MM.1S (cell line): ENCODE results near the gene GPR22.

Experiments used
- DNase-seq: peaks from one replicate; pipeline ENCODE4 v3.0.0-alpha.2; 2015
- H2AFZ ChIP-seq: fragments of 300-600 bp; sonication (generic); 2 replicates; pipeline ENCODE4 v1.6.0; 2016; ENCODE audit warnings: antibody characterized with exemption, low read length
- H3F3A ChIP-seq: fragments of 300-600 bp; sonication (generic); 2 replicates; pipeline ENCODE4 v1.6.1; 2016; ENCODE audit warnings: mild to moderate bottlenecking, antibody characterized with exemption, low read length, moderate library complexity, mixed read lengths; ENCODE audit not compliant: insufficient read depth
- H3K27ac ChIP-seq: fragments of 300-600 bp; sonication (generic); 2 replicates; pipeline ENCODE4 v1.5.1; 2016; ENCODE audit warnings: mild to moderate bottlenecking, low read length
- H3K27me3 ChIP-seq: fragments of 300-600 bp; sonication (generic); replicated peaks from 2 replicates; pipeline ENCODE4 v1.6.0; 2016; ENCODE audit warnings: low read length; ENCODE audit not compliant: insufficient read depth
- H3K36me3 ChIP-seq: fragments of 300-600 bp; sonication (generic); replicated peaks from 2 replicates; pipeline ENCODE4 v1.6.1; 2016; ENCODE audit warnings: mild to moderate bottlenecking, low read length, mixed read lengths; ENCODE audit not compliant: insufficient read depth
- H3K4me1 ChIP-seq: fragments of 300-600 bp; sonication (generic); 2 replicates; pipeline ENCODE4 v1.6.1; 2016; ENCODE audit warnings: low read length, mixed read lengths
- H3K4me2 ChIP-seq: fragments of 300-600 bp; sonication (generic); 2 replicates; pipeline ENCODE4 v1.6.0; 2016; ENCODE audit warnings: low read depth, low read length
- H3K4me3 ChIP-seq: fragments of 300-600 bp; sonication (generic); 2 replicates; pipeline ENCODE4 v1.5.1; 2016; ENCODE audit warnings: low read length, mixed read lengths
- H3K79me2 ChIP-seq: fragments of 300-600 bp; sonication (generic); 2 replicates; pipeline ENCODE4 v1.6.1; 2016; ENCODE audit warnings: mixed run types, low read length, mixed read lengths
- H3K9ac ChIP-seq: fragments of 300-600 bp; sonication (generic); 2 replicates; pipeline ENCODE4 v1.6.1; 2016; ENCODE audit warnings: low read length, mixed read lengths
- H3K9me2 ChIP-seq: fragments of 300-600 bp; sonication (generic); replicated peaks from 2 replicates; pipeline ENCODE4 v1.6.1; 2016; ENCODE audit warnings: mild to moderate bottlenecking, low read length, mixed read lengths; ENCODE audit not compliant: insufficient read depth
- H3K9me3 ChIP-seq: fragments of 300-600 bp; sonication (generic); replicated peaks from 2 replicates; pipeline ENCODE4 v1.6.1; 2016; ENCODE audit warnings: mild to moderate bottlenecking, low read length, mixed read lengths; ENCODE audit not compliant: insufficient read depth
- H4K20me1 ChIP-seq: fragments of 300-600 bp; sonication (generic); 2 replicates; pipeline ENCODE4 v1.6.1; 2016; ENCODE audit warnings: mild to moderate bottlenecking, low read length, moderate library complexity, mixed read lengths; ENCODE audit not compliant: insufficient read depth
- EZH2 ChIP-seq: fragments of 300-600 bp; sonication (generic); optimal IDR thresholded peaks from 2 replicates; pipeline ENCODE3; 2017; ENCODE audit warnings: low read depth, mild to moderate bottlenecking, antibody characterized with exemption, low read length, mixed read lengths
- EZH2phosphoT487 ChIP-seq: fragments of 300-600 bp; sonication (generic); IDR thresholded peaks from 2 replicates; pipeline ENCODE4 v1.6.1; 2018; ENCODE audit warnings: antibody characterized with exemption, low read length
- TF ChIP-seq, protein P1 (sequence below): fragments of 300-600 bp; sonication (generic); IDR thresholded peaks from 2 replicates; pipeline ENCODE4 v1.5.1; 2016; ENCODE audit warnings: antibody characterized with exemption, low read length, mixed read lengths

Gene GPR22

DNA sequence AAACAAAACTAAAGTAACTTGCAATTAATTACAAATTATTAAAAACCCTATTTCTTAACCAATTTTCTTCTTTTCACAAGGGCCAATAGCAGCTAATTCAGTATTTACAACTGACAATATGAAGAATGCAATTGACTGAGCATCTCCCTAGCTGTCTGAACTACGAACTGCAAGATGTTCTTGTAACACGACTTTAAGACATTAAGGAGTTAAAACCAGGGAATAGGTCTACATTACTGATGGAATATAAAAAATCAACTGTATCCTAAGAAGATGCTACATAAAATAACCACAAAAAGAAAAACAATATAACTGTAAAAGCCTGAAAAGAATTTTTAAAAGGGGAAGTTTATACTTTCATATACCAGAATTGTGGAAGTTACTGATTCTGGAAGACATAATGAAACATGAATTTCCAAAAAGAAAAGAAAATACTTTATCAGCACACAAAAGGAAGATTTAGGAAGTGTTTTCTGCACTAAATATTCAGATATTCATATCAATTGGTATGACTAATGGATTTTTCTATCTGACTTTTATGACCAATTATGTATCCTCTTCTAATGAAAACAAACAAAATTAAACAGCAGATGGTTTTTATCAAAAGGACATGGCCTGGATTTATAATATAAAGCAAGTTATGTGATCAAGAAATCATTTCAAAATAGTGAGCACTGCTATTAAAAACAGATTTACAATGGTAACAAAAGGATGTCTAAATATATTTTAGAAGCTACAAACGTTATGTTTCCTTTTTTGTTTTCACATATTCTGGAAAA lies 1.6 kb downstream of the GPR22 start:
- Histone ChIP-seq H3K36me3 (no peaks in the 10 kb centered on the region), H3K79me2 (no peaks in the 10 kb centered on the region), H3F3A (no peaks in the 10 kb centered on the region), H3K4me3 (no peak overlapping the region), H3K9me2 (no peaks in the 10 kb centered on the region), H3K9ac (no peak overlapping the region), H3K27ac (no peak overlapping the region), H2AFZ (no peak overlapping the region), H3K4me1 (no peaks in the 10 kb centered on the region), H3K27me3 (no peaks in the 10 kb centered on the region), H3K9me3 (no peaks in the 10 kb centered on the region), H3K4me2 (no peak overlapping the region), H4K20me1 (no peaks in the 10 kb centered on the region)
- no peak for DNase-seq
- no peak for TF ChIP-seq EZH2
- no peak for TF ChIP-seq EZH2phosphoT487
- TF ChIP-seq, protein P1, sequence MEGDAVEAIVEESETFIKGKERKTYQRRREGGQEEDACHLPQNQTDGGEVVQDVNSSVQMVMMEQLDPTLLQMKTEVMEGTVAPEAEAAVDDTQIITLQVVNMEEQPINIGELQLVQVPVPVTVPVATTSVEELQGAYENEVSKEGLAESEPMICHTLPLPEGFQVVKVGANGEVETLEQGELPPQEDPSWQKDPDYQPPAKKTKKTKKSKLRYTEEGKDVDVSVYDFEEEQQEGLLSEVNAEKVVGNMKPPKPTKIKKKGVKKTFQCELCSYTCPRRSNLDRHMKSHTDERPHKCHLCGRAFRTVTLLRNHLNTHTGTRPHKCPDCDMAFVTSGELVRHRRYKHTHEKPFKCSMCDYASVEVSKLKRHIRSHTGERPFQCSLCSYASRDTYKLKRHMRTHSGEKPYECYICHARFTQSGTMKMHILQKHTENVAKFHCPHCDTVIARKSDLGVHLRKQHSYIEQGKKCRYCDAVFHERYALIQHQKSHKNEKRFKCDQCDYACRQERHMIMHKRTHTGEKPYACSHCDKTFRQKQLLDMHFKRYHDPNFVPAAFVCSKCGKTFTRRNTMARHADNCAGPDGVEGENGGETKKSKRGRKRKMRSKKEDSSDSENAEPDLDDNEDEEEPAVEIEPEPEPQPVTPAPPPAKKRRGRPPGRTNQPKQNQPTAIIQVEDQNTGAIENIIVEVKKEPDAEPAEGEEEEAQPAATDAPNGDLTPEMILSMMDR, result no peak

DNA sequence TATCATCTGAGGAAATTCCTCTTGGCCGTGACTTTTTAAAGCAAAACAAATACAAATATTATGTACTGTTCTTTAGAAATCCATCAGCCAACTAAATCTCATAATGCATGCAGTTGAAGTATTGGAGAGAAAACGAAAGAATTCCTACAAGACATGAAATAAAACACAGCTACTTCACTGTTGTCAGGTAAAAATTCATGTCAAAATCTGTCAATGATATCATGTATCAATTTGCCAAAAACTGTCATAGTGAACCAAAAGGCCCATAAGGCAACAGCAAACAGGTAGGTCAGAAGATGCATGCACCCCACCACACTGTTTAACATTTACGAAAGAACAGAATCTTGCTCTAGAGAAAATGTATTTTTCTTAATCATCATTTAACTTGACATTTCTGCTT lies 2.3 kb downstream of the GPR22 start:
- Histone ChIP-seq H3K9me3 (no peaks in the 10 kb centered on the region), H3K4me3 (no peak overlapping the region), H3K27ac (no peak overlapping the region), H3K79me2 (no peaks in the 10 kb centered on the region), H3K36me3 (no peaks in the 10 kb centered on the region), H3K9ac (no peak overlapping the region), H3K4me1 (no peaks in the 10 kb centered on the region), H3K27me3 (no peaks in the 10 kb centered on the region), H4K20me1 (no peaks in the 10 kb centered on the region), H3F3A (no peaks in the 10 kb centered on the region), H3K9me2 (no peaks in the 10 kb centered on the region), H3K4me2 (no peak overlapping the region), H2AFZ (no peak overlapping the region)
- TF ChIP-seq EZH2 (no peak), EZH2phosphoT487 (no peak)
- TF ChIP-seq, protein P1, result no peak
- no peak for DNase-seq

DNA sequence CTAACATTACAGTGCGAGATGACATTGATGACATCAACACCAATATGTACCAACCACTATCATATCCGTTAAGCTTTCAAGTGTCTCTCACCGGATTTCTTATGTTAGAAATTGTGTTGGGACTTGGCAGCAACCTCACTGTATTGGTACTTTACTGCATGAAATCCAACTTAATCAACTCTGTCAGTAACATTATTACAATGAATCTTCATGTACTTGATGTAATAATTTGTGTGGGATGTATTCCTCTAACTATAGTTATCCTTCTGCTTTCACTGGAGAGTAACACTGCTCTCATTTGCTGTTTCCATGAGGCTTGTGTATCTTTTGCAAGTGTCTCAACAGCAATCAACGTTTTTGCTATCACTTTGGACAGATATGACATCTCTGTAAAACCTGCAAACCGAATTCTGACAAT lies 4.3 kb downstream of the GPR22 start:
- Histone ChIP-seq H3K27ac (no peak overlapping the region), H3K4me3 (no peak overlapping the region), H3K27me3 (no peaks in the 10 kb centered on the region), H3K9me3 (no peaks in the 10 kb centered on the region), H3K36me3 (no peaks in the 10 kb centered on the region), H3K9me2 (no peaks in the 10 kb centered on the region), H4K20me1 (no peaks in the 10 kb centered on the region), H2AFZ (no peak overlapping the region), H3K4me1 (no peaks in the 10 kb centered on the region), H3K4me2 (no peak overlapping the region), H3F3A (no peaks in the 10 kb centered on the region), H3K9ac (no peak overlapping the region), H3K79me2 (no peaks in the 10 kb centered on the region)
- no peak for TF ChIP-seq EZH2
- no peak for TF ChIP-seq EZH2phosphoT487
- TF ChIP-seq, protein P1, result no peak
- DNase-seq, result no peak
